Osteoblast (primary cell): Measurements from ENCODE around the gene OR10G7. TPM values are rescaled to one million over a fixed set of nuclear protein-coding genes. Genes with fewer than 3 reads are reported as not detected.

ENCODE experiments used
- DNase-seq: peaks from one replicate; pipeline ENCODE4 v3.0.0; 2011; ENCODE audit warnings: low spot score, mixed read lengths; ENCODE audit not compliant: insufficient read length; ENCODE audit errors: missing footprints
- H2AFZ ChIP-seq: 2 replicates; pipeline ENCODE4 v1.6.0; 2011; ENCODE audit warnings: mild to moderate bottlenecking, low read length
- H3K27ac ChIP-seq: 2 replicates; pipeline ENCODE4 v1.5.1; 2011; ENCODE audit warnings: mild to moderate bottlenecking, low read depth, low read length, moderate library complexity
- H3K27me3 ChIP-seq: 2 replicates; pipeline ENCODE4 v1.6.0; 2012; ENCODE audit warnings: mild to moderate bottlenecking, control low read depth, inconsistent platforms, low read length, moderate library complexity; ENCODE audit not compliant: insufficient read depth
- H3K36me3 ChIP-seq: 2 replicates; pipeline ENCODE4 v1.5.1; 2011; ENCODE audit warnings: mild to moderate bottlenecking, low read length, control low read depth, moderate library complexity; ENCODE audit not compliant: insufficient read depth
- H3K4me1 ChIP-seq: 2 replicates; pipeline ENCODE4 v1.5.1; 2011; ENCODE audit warnings: mild to moderate bottlenecking, low read length, control low read depth, moderate library complexity; ENCODE audit not compliant: insufficient read depth
- H3K4me2 ChIP-seq: 2 replicates; pipeline ENCODE4 v1.6.0; 2011; ENCODE audit warnings: mild to moderate bottlenecking, low read length; ENCODE audit not compliant: insufficient read depth
- H3K4me3 ChIP-seq: fragments of 200-600 bp; sonication (generic); 3 replicates; pipeline ENCODE4 v1.5.1; 2012; ENCODE audit warnings: mild to moderate bottlenecking, low read length, inconsistent platforms; ENCODE audit not compliant: insufficient read depth
- H3K79me2 ChIP-seq: 2 replicates; pipeline ENCODE4 v1.6.0; 2012; ENCODE audit warnings: mild to moderate bottlenecking, low read length, control low read depth, inconsistent platforms; ENCODE audit not compliant: insufficient read depth
- H3K9me3 ChIP-seq: 2 replicates; pipeline ENCODE4 v1.5.1; 2011; ENCODE audit warnings: low read depth, low read length, control low read depth
- H4K20me1 ChIP-seq: 2 replicates; pipeline ENCODE4 v1.6.0; 2012; ENCODE audit warnings: mild to moderate bottlenecking, low read length, control low read depth; ENCODE audit not compliant: insufficient read depth
- total RNA-seq: library from RNA; depleted of rRNA; stranded (reverse); fragments of >200 nt; gene quantifications from 2 replicates; pipeline ENCODE4 v1.2.3, GENCODE V29; 2012
- TF ChIP-seq, protein P1 (sequence below): IDR thresholded peaks from 2 replicates; pipeline ENCODE4 v1.5.1; 2011; ENCODE audit warnings: mild to moderate bottlenecking, low read depth, low read length, moderate library complexity; ENCODE audit errors: extremely low read depth

Gene OR10G7
- total RNA-seq, 1 donor = not detected

- Histone ChIP-seq H3K79me2 (no peaks in the 10 kb centered on the region), H3K4me1 (no peaks in the 10 kb centered on the region), H3K36me3 (no peaks in the 10 kb centered on the region), H4K20me1 (no peaks in the 10 kb centered on the region), H3K4me2 (no peak overlapping the region), H3K27ac (no peak overlapping the region), H3K27me3 (peaks cover 9% of the 10 kb centered on the region), H3K9me3 (no peaks in the 10 kb centered on the region), H3K4me3 (no peak overlapping the region), H2AFZ (no peak overlapping the region)
- no peak for DNase-seq
- TF ChIP-seq, protein P1, sequence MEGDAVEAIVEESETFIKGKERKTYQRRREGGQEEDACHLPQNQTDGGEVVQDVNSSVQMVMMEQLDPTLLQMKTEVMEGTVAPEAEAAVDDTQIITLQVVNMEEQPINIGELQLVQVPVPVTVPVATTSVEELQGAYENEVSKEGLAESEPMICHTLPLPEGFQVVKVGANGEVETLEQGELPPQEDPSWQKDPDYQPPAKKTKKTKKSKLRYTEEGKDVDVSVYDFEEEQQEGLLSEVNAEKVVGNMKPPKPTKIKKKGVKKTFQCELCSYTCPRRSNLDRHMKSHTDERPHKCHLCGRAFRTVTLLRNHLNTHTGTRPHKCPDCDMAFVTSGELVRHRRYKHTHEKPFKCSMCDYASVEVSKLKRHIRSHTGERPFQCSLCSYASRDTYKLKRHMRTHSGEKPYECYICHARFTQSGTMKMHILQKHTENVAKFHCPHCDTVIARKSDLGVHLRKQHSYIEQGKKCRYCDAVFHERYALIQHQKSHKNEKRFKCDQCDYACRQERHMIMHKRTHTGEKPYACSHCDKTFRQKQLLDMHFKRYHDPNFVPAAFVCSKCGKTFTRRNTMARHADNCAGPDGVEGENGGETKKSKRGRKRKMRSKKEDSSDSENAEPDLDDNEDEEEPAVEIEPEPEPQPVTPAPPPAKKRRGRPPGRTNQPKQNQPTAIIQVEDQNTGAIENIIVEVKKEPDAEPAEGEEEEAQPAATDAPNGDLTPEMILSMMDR = no peak
These were observed 40.4 kb upstream of the OR10G7 start for GRCh38 chr11:124081483-124081882.

GRCh38 chr11:124080327-124081001 is 39.3 kb upstream of the OR10G7 start:
- H3K4me1 ChIP-seq = no peaks in the 10 kb centered on the region
- H2AFZ ChIP-seq = no peak overlapping the region
- peaks cover 8% of the 10 kb centered on the region for H3K27me3 ChIP-seq
- TF ChIP-seq, protein P1 = no peak
- H4K20me1 ChIP-seq = no peaks in the 10 kb centered on the region
- H3K36me3 ChIP-seq = no peaks in the 10 kb centered on the region
- H3K27ac ChIP-seq = no peak overlapping the region
- H3K9me3 ChIP-seq = no peaks in the 10 kb centered on the region
- DNase-seq = no peak
- H3K4me2 ChIP-seq = no peak overlapping the region
- no peaks in the 10 kb centered on the region for H3K79me2 ChIP-seq
- H3K4me3 ChIP-seq = no peak overlapping the region

GRCh38 chr11:124079631-124080326 is 38.7 kb upstream of the OR10G7 start:
- Histone ChIP-seq H3K79me2 (no peaks in the 10 kb centered on the region), H3K4me3 (no peak overlapping the region), H3K36me3 (no peaks in the 10 kb centered on the region), H3K9me3 (no peaks in the 10 kb centered on the region), H2AFZ (no peak overlapping the region), H3K27ac (no peak overlapping the region), H3K27me3 (peaks cover 8% of the 10 kb centered on the region), H3K4me2 (no peak overlapping the region), H4K20me1 (no peaks in the 10 kb centered on the region), H3K4me1 (no peaks in the 10 kb centered on the region)
- no peak for DNase-seq
- TF ChIP-seq, protein P1 = no peak

DNA sequence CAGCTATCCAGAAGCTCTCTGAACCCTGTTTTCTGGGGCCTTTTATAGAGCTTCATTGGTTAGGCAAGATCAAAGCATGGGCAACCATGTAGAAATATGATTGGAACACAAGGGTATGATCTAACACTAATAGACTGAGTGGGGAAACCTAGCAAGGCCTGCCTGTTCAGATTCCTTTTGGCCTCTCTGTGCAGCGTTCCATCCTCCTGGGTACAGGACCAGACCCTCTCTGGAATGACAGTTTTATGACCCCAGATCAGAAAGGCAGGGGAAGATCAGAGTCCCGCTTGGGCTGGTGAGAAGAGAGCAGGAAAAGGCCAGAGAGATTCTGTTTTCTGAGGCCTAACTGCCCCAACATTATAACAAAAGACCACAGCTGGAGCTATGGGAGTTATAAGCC is 37.5 kb upstream of the OR10G7 start:
- no peak for DNase-seq
- H3K79me2 ChIP-seq = no peaks in the 10 kb centered on the region
- no peak overlapping the region for H2AFZ ChIP-seq
- TF ChIP-seq, protein P1 = no peak
- peaks cover 8% of the 10 kb centered on the region for H3K27me3 ChIP-seq
- no peaks in the 10 kb centered on the region for H4K20me1 ChIP-seq
- H3K4me3 ChIP-seq = no peak overlapping the region
- H3K27ac ChIP-seq = no peak overlapping the region
- no peaks in the 10 kb centered on the region for H3K36me3 ChIP-seq
- H3K4me2 ChIP-seq = no peak overlapping the region
- H3K4me1 ChIP-seq = no peaks in the 10 kb centered on the region
- H3K9me3 ChIP-seq = no peaks in the 10 kb centered on the region
